ENCODE results near the gene NAALADL1. TPM values are rescaled to one million over a fixed set of nuclear protein-coding genes. Genes with fewer than 3 reads are reported as not detected.

Gene NAALADL1
- total RNA-seq, 2 donors from 2014 or later, result 2.2 to 4.5 TPM

GRCh38 chr11:64999478-64999877 is 58.9 kb downstream of the NAALADL1 start:
- no peaks in the 10 kb centered on the region for H3K36me3 Mint-ChIP-seq (ENCODE audit: low read depth)
- no peak overlapping the region for H3K4me3 Mint-ChIP-seq
- H3K27ac Mint-ChIP-seq, result no peak overlapping the region
- no peaks in the 10 kb centered on the region for H3K36me3 ChIP-seq (ENCODE audit: control insufficient read depth, insufficient read depth, low read length)
- H3K4me1 Mint-ChIP-seq, result peaks cover 7% of the 10 kb centered on the region
- TF ChIP-seq CTCF (conservative IDR thresholded peaks at IDR 0.05), result no peak
- 82% methylated on average over 1 of the region's 1 CpG; no CpG with 5 or more reads in 1 of the 2 experiments for WGBS, 2 experiments (ENCODE audit: insufficient coverage in 1 of 2, insufficient read length in 1 of 2)
- no peaks in the 10 kb centered on the region for H3K9me3 ChIP-seq (ENCODE audit: control insufficient read depth, low read length)
- H3K9ac ChIP-seq (ENCODE audit: extremely low read depth, low read length, poor library complexity, severe bottlenecking), result no peak overlapping the region
- no peaks in the 10 kb centered on the region for H3K27me3 ChIP-seq (ENCODE audit: control insufficient read depth, insufficient read depth, low read length, poor library complexity, severe bottlenecking)
- H3K4me3 ChIP-seq (ENCODE audit: low read length), result no peak overlapping the region
- no peak for DNase-seq
- no peaks in the 10 kb centered on the region for H3K4me1 ChIP-seq (ENCODE audit: control insufficient read depth, insufficient read depth, low read length)
- no peaks in the 10 kb centered on the region for H3K9me3 Mint-ChIP-seq
- H3K27me3 Mint-ChIP-seq (ENCODE audit: insufficient read depth), result no peaks in the 10 kb centered on the region
- no peak overlapping the region for H3K27ac ChIP-seq (ENCODE audit: low read depth, low read length)

- Histone ChIP-seq H3K27me3 (ENCODE audit: control insufficient read depth, insufficient read depth, low read length, poor library complexity, severe bottlenecking) (no peaks in the 10 kb centered on the region), H3K4me3 (ENCODE audit: low read length) (no peak overlapping the region), H3K4me1 (ENCODE audit: control insufficient read depth, insufficient read depth, low read length) (no peaks in the 10 kb centered on the region), H3K9ac (ENCODE audit: extremely low read depth, low read length, poor library complexity, severe bottlenecking) (no peak overlapping the region), H3K27ac (ENCODE audit: low read depth, low read length) (no peak overlapping the region), H3K9me3 (ENCODE audit: control insufficient read depth, low read length) (no peaks in the 10 kb centered on the region), H3K36me3 (ENCODE audit: control insufficient read depth, insufficient read depth, low read length) (no peaks in the 10 kb centered on the region)
- DNase-seq, result no peak
- H3K27ac Mint-ChIP-seq, result no peak overlapping the region
- H3K4me1 Mint-ChIP-seq, result peaks cover 7% of the 10 kb centered on the region
- TF ChIP-seq CTCF (conservative IDR thresholded peaks at IDR 0.05), result no peak
- no peaks in the 10 kb centered on the region for H3K36me3 Mint-ChIP-seq (ENCODE audit: low read depth)
- 86 to 91% methylated on average over 6 to 7 of the region's 9 CpGs for WGBS, 2 experiments (ENCODE audit: insufficient coverage in 1 of 2, insufficient read length in 1 of 2)
- no peak overlapping the region for H3K4me3 Mint-ChIP-seq
- H3K9me3 Mint-ChIP-seq, result no peaks in the 10 kb centered on the region
- no peaks in the 10 kb centered on the region for H3K27me3 Mint-ChIP-seq (ENCODE audit: insufficient read depth)
Measured at GRCh38 chr11:64998690-64999431, 59.5 kb downstream of the NAALADL1 start.

GRCh38 chr11:64998141-64998540 is 60.2 kb downstream of the NAALADL1 start:
- peak; percentile 63 for DNase-seq
- H3K27ac ChIP-seq (ENCODE audit: low read depth, low read length), result no peak overlapping the region
- no peaks in the 10 kb centered on the region for H3K9me3 Mint-ChIP-seq

More at GRCh38 chr11:64998141-64998540, 60.2 kb downstream of the NAALADL1 start:
- 67 to 75% methylated on average over 1 of the region's 1 CpG for WGBS, 2 experiments (ENCODE audit: insufficient coverage in 1 of 2, insufficient read length in 1 of 2)
- Histone ChIP-seq H3K9ac (ENCODE audit: extremely low read depth, low read length, poor library complexity, severe bottlenecking) (no peak overlapping the region), H3K4me3 (ENCODE audit: low read length) (no peak overlapping the region), H3K36me3 (ENCODE audit: control insufficient read depth, insufficient read depth, low read length) (no peaks in the 10 kb centered on the region), H3K27me3 (ENCODE audit: control insufficient read depth, insufficient read depth, low read length, poor library complexity, severe bottlenecking) (no peaks in the 10 kb centered on the region), H3K9me3 (ENCODE audit: control insufficient read depth, low read length) (no peaks in the 10 kb centered on the region), H3K4me1 (ENCODE audit: control insufficient read depth, insufficient read depth, low read length) (no peaks in the 10 kb centered on the region)
- Mint-ChIP-seq H3K4me1 (peaks cover 7% of the 10 kb centered on the region), H3K4me3 (no peak overlapping the region), H3K36me3 (ENCODE audit: low read depth) (no peaks in the 10 kb centered on the region), H3K27ac (no peak overlapping the region), H3K27me3 (ENCODE audit: insufficient read depth) (no peaks in the 10 kb centered on the region)
- TF ChIP-seq CTCF (conservative IDR thresholded peaks at IDR 0.05), result no peak

Data from endodermal cell (in vitro differentiated cells).